Left cardiac atrium (tissue), 4 donors: ENCODE results near the gene CCL4L2. TPM values are rescaled to one million over a fixed set of nuclear protein-coding genes. Genes with fewer than 3 reads are reported as not detected.
A peak's percentile ranks its signal among the peaks of the same experiment; 100 is the strongest.
"Not testable (repeated sequence)": the region's sequence is repeated elsewhere in the genome, so short reads cannot be mapped to it uniquely, and the experiment has no call there.

Experiments used
- ATAC-seq, 2 donors: fragments of 200-7000 bp; cut with Tn5 transposase; one replicate each; pipeline ENCODE4 v1.9.1; 2020; ENCODE audit warnings: mild to moderate bottlenecking in 2 of 2, moderate library complexity in 2 of 2
- DNase-seq: peaks from one replicate; pipeline ENCODE4 v3.0.0-alpha.2; 2020
- intact Hi-C, 2 donors: fragments of 100-400 bp; cut with DNase I; formaldehyde crosslinking; loops; one replicate each; pipeline versions ENCODE4 v1.14.1 to v1.15.1; 2022 to 2023
- total RNA-seq, 2 donors: library from RNA; stranded (reverse); fragmentation: NEBNext Ultra II Directional; extraction: Animal tissue kit (Norgen Biotek cat#: 25700); gene quantifications; one replicate each; pipeline ENCODE4 v1.2.1, GENCODE V29; 2021
- donor health status: DM: no; HTN: yes; CAD: no.
- donor health status: DM: no; HTN: yes; CAD: no; lungs with severe emphysema.
- donor health status: DM: yes; HTN: yes; CAD: no.
- donor health status: Dilated cardiomyopathy.

CCL4L2 gene
- total RNA-seq, 2 donors from 2014 or later = 0.56 TPM; not detected in 1

- intact Hi-C loops, ATAC-seq, DNase-seq: not testable (repeated sequence)
Measured at GRCh38 chr17:36194147-36194831, 16.6 kb upstream of the CCL4L2 start.

- ATAC-seq, intact Hi-C loops, DNase-seq: not testable (repeated sequence)
Measured at GRCh38 chr17:36194832-36195433, 15.9 kb upstream of the CCL4L2 start.

GRCh38 chr17:36195434-36196130 is 15.3 kb upstream of the CCL4L2 start:
- DNase-seq (no peak), ATAC-seq (no peak)
- intact Hi-C loops = no loop called here

- no peak for DNase-seq
- intact Hi-C loops = no loop called here
- no peak for ATAC-seq
Measured at GRCh38 chr17:36196131-36196486, 14.8 kb upstream of the CCL4L2 start.

- peak in 1 of 2 donors; percentile 21 for ATAC-seq
- intact Hi-C loops = no loop called here
- no peak for DNase-seq
Measured at GRCh38 chr17:36197387-36197703, 13.5 kb upstream of the CCL4L2 start.

- ATAC-seq = peak in 1 of 2 donors; percentile 54
- DNase-seq = no peak
- intact Hi-C loops = no loop called here
Measured at GRCh38 chr17:36198831-36199465, 11.9 kb upstream of the CCL4L2 start.

- intact Hi-C loops, DNase-seq, ATAC-seq: not testable (repeated sequence)
Measured at GRCh38 chr17:36201102-36201501, 9.8 kb upstream of the CCL4L2 start.

- ATAC-seq, intact Hi-C loops, DNase-seq: not testable (repeated sequence)
Measured at GRCh38 chr17:36201506-36201905, 9.4 kb upstream of the CCL4L2 start.

GRCh38 chr17:36203335-36203734 is 7.5 kb upstream of the CCL4L2 start:
- DNase-seq (no peak), ATAC-seq (no peak)
- intact Hi-C loops = no loop called here

GRCh38 chr17:36204724-36205500 is 6.0 kb upstream of the CCL4L2 start:
- intact Hi-C loops = no loop called here
- DNase-seq = no peak
- no peak for ATAC-seq

GRCh38 chr17:36205637-36206485 is 5.0 kb upstream of the CCL4L2 start:
- DNase-seq = no peak
- intact Hi-C loops = no loop called here
- no peak for ATAC-seq

GRCh38 chr17:36206486-36206821 is 4.4 kb upstream of the CCL4L2 start:
- intact Hi-C loops, DNase-seq, ATAC-seq: not testable (repeated sequence)

- intact Hi-C loops, DNase-seq, ATAC-seq: not testable (repeated sequence)
Measured at GRCh38 chr17:36207383-36207782, 3.5 kb upstream of the CCL4L2 start.

- ATAC-seq (no peak), DNase-seq (no peak)
- intact Hi-C loops = no loop called here
Measured at GRCh38 chr17:36209575-36209974, 1.3 kb upstream of the CCL4L2 start.

- intact Hi-C loops, DNase-seq: not testable (repeated sequence)
- peak; percentile 12 to 33 for ATAC-seq
Measured at GRCh38 chr17:36211484-36212271, 815 bp downstream of the CCL4L2 start.

- no peak for ATAC-seq
- intact Hi-C loops = no loop called here
- no peak for DNase-seq
Measured at GRCh38 chr17:36212272-36212605, 1.4 kb downstream of the CCL4L2 start.

- ATAC-seq (no peak), DNase-seq (no peak)
- intact Hi-C loops = no loop called here
Measured at GRCh38 chr17:36212966-36213365, 2.1 kb downstream of the CCL4L2 start.

GRCh38 chr17:36213695-36214094 is 2.8 kb downstream of the CCL4L2 start:
- ATAC-seq = no peak
- DNase-seq = no peak
- intact Hi-C loops = no loop called here
